Measurements from ENCODE around the gene HCRT. TPM values are rescaled to one million over a fixed set of nuclear protein-coding genes. Genes with fewer than 3 reads are reported as not detected.

The HCRT gene
- total and polyA plus RNA-seq, 2 of the 4 experiments (the other 2 are of a cell fraction) = not detected

- Histone ChIP-seq H2BK5ac (ENCODE audit: low read depth, low read length, poor library complexity, severe bottlenecking) (no peak overlapping the region), H4K20me1 (ENCODE audit: insufficient read depth, low read length) (no peaks in the 10 kb centered on the region), H3K9ac (ENCODE audit: low read depth, low read length) (no peak overlapping the region), H3K4me3 (ENCODE audit: insufficient read depth, low read depth, low read length) (no peak overlapping the region), H2AK9ac (replicated peaks; ENCODE audit: low read depth, low read length, poor library complexity) (no peak overlapping the region), H3K79me1 (ENCODE audit: low read depth in 1 of 2, low read length in 2 of 2) (peaks cover 0 to 9% of the 10 kb centered on the region in 2 experiments; a peak in 2 of 4 replicates), H3K4ac (ENCODE audit: low read depth, low read length) (no peak overlapping the region), H2BK120ac (ENCODE audit: low read depth, low read length) (no peak overlapping the region), H4K5ac (ENCODE audit: low read depth, low read length) (no peak overlapping the region), H4K91ac (ENCODE audit: insufficient read depth, low read depth, low read length) (no peak overlapping the region), H3K4me1 (ENCODE audit: control insufficient read depth, insufficient read depth, low read length) (no peaks in the 10 kb centered on the region; the same call in 1 of the 2 replicates), H3K14ac (replicated peaks; ENCODE audit: low read depth, low read length) (no peak overlapping the region), H2BK20ac (ENCODE audit: low read depth, low read length) (no peak overlapping the region), H4K8ac (ENCODE audit: low read depth in 2 of 2, low read length in 2 of 2) (no peak overlapping the region), H2AFZ (replicated peaks; ENCODE audit: low read length, poor library complexity) (peak overlapping the region; percentile 11), H3K9me3 (ENCODE audit: control insufficient read depth, insufficient read depth, low read length) (no peaks in the 10 kb centered on the region), H2AK5ac (ENCODE audit: low read depth, low read length) (no peak overlapping the region), H3K9me1 (ENCODE audit: insufficient read depth, low read length) (0 out of 2 replicates have a peak, but pooled peaks cover 6% of the 10 kb centered on the region), H3K27me3 (ENCODE audit: control insufficient read depth, insufficient read depth, low read length) (no peaks in the 10 kb centered on the region), H3K56ac (ENCODE audit: extremely low read depth, insufficient read depth, low read length) (no peak overlapping the region), H2BK15ac (ENCODE audit: low read depth, low read length) (no peak overlapping the region), H3K23ac (ENCODE audit: low read depth, low read length) (no peak overlapping the region), H3K36me3 (ENCODE audit: control insufficient read depth, insufficient read depth, low read length) (no peaks in the 10 kb centered on the region), H3K27ac (ENCODE audit: insufficient read depth, low read length) (no peak overlapping the region), H3K18ac (ENCODE audit: low read depth, low read length) (no peak overlapping the region), H3K4me2 (ENCODE audit: low read depth, low read length) (no peak overlapping the region)
- ChIA-PET POLR2A (ENCODE audit: unreplicated experiment) (no interaction called here), CTCF (no interaction called here)
- TF ChIP-seq, protein P1, sequence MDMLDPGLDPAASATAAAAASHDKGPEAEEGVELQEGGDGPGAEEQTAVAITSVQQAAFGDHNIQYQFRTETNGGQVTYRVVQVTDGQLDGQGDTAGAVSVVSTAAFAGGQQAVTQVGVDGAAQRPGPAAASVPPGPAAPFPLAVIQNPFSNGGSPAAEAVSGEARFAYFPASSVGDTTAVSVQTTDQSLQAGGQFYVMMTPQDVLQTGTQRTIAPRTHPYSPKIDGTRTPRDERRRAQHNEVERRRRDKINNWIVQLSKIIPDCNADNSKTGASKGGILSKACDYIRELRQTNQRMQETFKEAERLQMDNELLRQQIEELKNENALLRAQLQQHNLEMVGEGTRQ (IDR thresholded peaks at IDR 0.05; ENCODE audit: low read depth, low read length) = no peak
- TF ChIP-seq MAFK (IDR thresholded peaks at IDR 0.05; ENCODE audit: low read depth, low read length) = no peak
- no peak for TF ChIP-seq RAD21 (IDR thresholded peaks at IDR 0.05; ENCODE audit: low read length)
- TF ChIP-seq MAZ (IDR thresholded peaks at IDR 0.05; ENCODE audit: borderline replicate concordance, low read depth, low read length) = no peak
- TF ChIP-seq, protein P2, sequence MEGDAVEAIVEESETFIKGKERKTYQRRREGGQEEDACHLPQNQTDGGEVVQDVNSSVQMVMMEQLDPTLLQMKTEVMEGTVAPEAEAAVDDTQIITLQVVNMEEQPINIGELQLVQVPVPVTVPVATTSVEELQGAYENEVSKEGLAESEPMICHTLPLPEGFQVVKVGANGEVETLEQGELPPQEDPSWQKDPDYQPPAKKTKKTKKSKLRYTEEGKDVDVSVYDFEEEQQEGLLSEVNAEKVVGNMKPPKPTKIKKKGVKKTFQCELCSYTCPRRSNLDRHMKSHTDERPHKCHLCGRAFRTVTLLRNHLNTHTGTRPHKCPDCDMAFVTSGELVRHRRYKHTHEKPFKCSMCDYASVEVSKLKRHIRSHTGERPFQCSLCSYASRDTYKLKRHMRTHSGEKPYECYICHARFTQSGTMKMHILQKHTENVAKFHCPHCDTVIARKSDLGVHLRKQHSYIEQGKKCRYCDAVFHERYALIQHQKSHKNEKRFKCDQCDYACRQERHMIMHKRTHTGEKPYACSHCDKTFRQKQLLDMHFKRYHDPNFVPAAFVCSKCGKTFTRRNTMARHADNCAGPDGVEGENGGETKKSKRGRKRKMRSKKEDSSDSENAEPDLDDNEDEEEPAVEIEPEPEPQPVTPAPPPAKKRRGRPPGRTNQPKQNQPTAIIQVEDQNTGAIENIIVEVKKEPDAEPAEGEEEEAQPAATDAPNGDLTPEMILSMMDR (conservative IDR thresholded peaks at IDR 0.05; ENCODE audit: low read depth, low read length) = no peak
- TF ChIP-seq NFE2L2 (IDR thresholded peaks at IDR 0.05; ENCODE audit: low read depth, low read length) = no peak
- no peak for TF ChIP-seq BHLHE40 (IDR thresholded peaks at IDR 0.05; ENCODE audit: low read depth, low read length)
- no peak for TF ChIP-seq SMC3 (IDR thresholded peaks at IDR 0.05; ENCODE audit: low read depth, low read length)
- no peak for TF ChIP-seq CEBPB (IDR thresholded peaks at IDR 0.05; ENCODE audit: low read depth, low read length)
- no peak for TF ChIP-seq MXI1 (IDR thresholded peaks at IDR 0.05; ENCODE audit: borderline replicate concordance, low read depth, low read length)
- no peak for TF ChIP-seq FOS (IDR thresholded peaks at IDR 0.05; ENCODE audit: low read depth, low read length)
- TF ChIP-seq ELK1 (IDR thresholded peaks at IDR 0.05; ENCODE audit: borderline replicate concordance, low read depth, low read length) = no peak
- TF ChIP-seq CHD1 (IDR thresholded peaks at IDR 0.05; ENCODE audit: low read depth, low read length) = no peak
- no peak for TF ChIP-seq RCOR1 (IDR thresholded peaks at IDR 0.05; ENCODE audit: insufficient replicate concordance, low read length)
- ATAC-seq (ENCODE audit: low read depth) = no peak
- WGBS, 2 experiments (ENCODE audit: extremely low coverage in 2 of 2, insufficient read length in 1 of 2) = 14% methylated on average over 1 of the region's 14 CpGs; no CpG with 5 or more reads in 1 of the 2 experiments
- no peak for DNase-seq
- dilution Hi-C loops (cut with HindIII; ENCODE audit: low sequenced_read_pairs, unreplicated experiment) = no loop called here
- intact Hi-C loops (cut with micrococcal nuclease) = no loop called here
- no TSS peak for BruUV-seq (replicated peaks)
- in situ Hi-C loops (cut with MboI; ENCODE audit: low sequenced_read_pairs) = no loop called here
Measured at GRCh38 chr17:42159796-42160530, 25.3 kb downstream of the HCRT start.

All from IMR-90 (cell line).